GM23338 (cell line): ENCODE measurements around the gene MAST4. TPM values are rescaled to one million over a fixed set of nuclear protein-coding genes. Genes with fewer than 3 reads are reported as not detected.

ENCODE experiments used
- ATAC-seq: fragments of 200-7000 bp; cut with Tn5 transposase; 3 replicates; pipeline ENCODE4 v1.9.1; 2020
- DNase-seq: peaks from one replicate; pipeline ENCODE4 v3.0.0-alpha.2; 2015; ENCODE audit warnings: low spot score
- H2AFZ ChIP-seq: fragments of 200-600 bp; sonication (generic); 2 replicates; pipeline ENCODE4 v1.8.0; 2016; ENCODE audit warnings: antibody characterized with exemption, mild to moderate bottlenecking, moderate library complexity
- H3F3A ChIP-seq: fragments of 200-600 bp; sonication (generic); replicated peaks from 2 replicates; pipeline ENCODE4 v1.8.0; 2017; ENCODE audit warnings: antibody characterized with exemption, mixed run types, low read depth
- H3K27ac ChIP-seq: fragments of 200-600 bp; sonication (generic); 2 replicates; pipeline ENCODE4 v1.6.1; 2016; ENCODE audit warnings: low read depth
- H3K27me3 ChIP-seq: fragments of 200-600 bp; sonication (generic); 2 replicates; pipeline ENCODE4 v1.8.0; 2016; ENCODE audit warnings: mild to moderate bottlenecking, mixed run types, moderate library complexity; ENCODE audit not compliant: insufficient read depth
- H3K36me3 ChIP-seq: fragments of 200-600 bp; sonication (generic); 2 replicates; pipeline ENCODE4 v1.8.0; 2016; ENCODE audit warnings: mild to moderate bottlenecking; ENCODE audit not compliant: insufficient read depth
- H3K4me1 ChIP-seq: fragments of 200-600 bp; sonication (generic); 2 replicates; pipeline ENCODE4 v1.8.0; 2016; ENCODE audit warnings: mild to moderate bottlenecking, moderate library complexity; ENCODE audit not compliant: insufficient read depth
- H3K4me2 ChIP-seq: fragments of 200-600 bp; sonication (generic); 2 replicates; pipeline ENCODE4 v1.7.1; 2017; ENCODE audit warnings: mixed run types
- H3K4me3 ChIP-seq: fragments of 200-600 bp; sonication (generic); 2 replicates; pipeline ENCODE4 v1.6.1; 2016; ENCODE audit warnings: mixed run types
- H3K79me2 ChIP-seq: fragments of 200-600 bp; sonication (generic); replicated peaks from 2 replicates; pipeline ENCODE4 v1.8.0; 2017; ENCODE audit warnings: mild to moderate bottlenecking; ENCODE audit not compliant: insufficient read depth
- H3K9me2 ChIP-seq: fragments of 200-600 bp; sonication (generic); 2 replicates; pipeline ENCODE4 v1.8.0; 2017; ENCODE audit not compliant: insufficient read depth
- H4K20me1 ChIP-seq: fragments of 200-600 bp; sonication (generic); replicated peaks from 2 replicates; pipeline ENCODE4 v1.8.0; 2017; ENCODE audit warnings: mild to moderate bottlenecking; ENCODE audit not compliant: insufficient read depth
- H3K27ac Mint-ChIP-seq: 2 replicates; pipeline ENCODE4 v1.8.0; 2020; ENCODE audit warnings: inconsistent platforms, mild to moderate bottlenecking, moderate library complexity, mixed read lengths
- H3K27me3 Mint-ChIP-seq: 3 replicates; pipeline ENCODE4 v1.8.0; 2022; ENCODE audit warnings: low read depth, mild to moderate bottlenecking, moderate library complexity, mixed read lengths, inconsistent platforms; ENCODE audit not compliant: insufficient read depth, poor library complexity
- H3K36me3 Mint-ChIP-seq: 3 replicates; pipeline ENCODE4 v1.8.0; 2021; ENCODE audit warnings: low read depth, mild to moderate bottlenecking, inconsistent platforms, moderate library complexity, mixed read lengths
- H3K4me1 Mint-ChIP-seq: 3 replicates; pipeline ENCODE4 v1.8.0; 2020; ENCODE audit warnings: mild to moderate bottlenecking, inconsistent platforms, mixed read lengths
- H3K4me3 Mint-ChIP-seq: 3 replicates; pipeline ENCODE4 v1.8.0; 2021; ENCODE audit warnings: moderate library complexity, mild to moderate bottlenecking, inconsistent platforms, mixed read lengths
- H3K9me3 Mint-ChIP-seq: 3 replicates; pipeline ENCODE4 v1.8.0; 2020; ENCODE audit warnings: moderate library complexity, mild to moderate bottlenecking, inconsistent platforms, mixed read lengths
- CTCF ChIP-seq, 2 experiments: fragments of 200-600 bp in 1 of 2; sonication (generic) in 1 of 2; conservative IDR thresholded peaks; 2 replicates each; pipeline versions ENCODE4 v1.5.1 to v1.6.1; 2016 to 2017; ENCODE audit warnings: antibody characterized with exemption in 2 of 2, low read depth in 2 of 2, mild to moderate bottlenecking in 2 of 2, moderate library complexity in 1 of 2
- ETS1 ChIP-seq: IDR thresholded peaks from 2 replicates; pipeline ENCODE4 v1.6.1; 2016; ENCODE audit warnings: antibody characterized with exemption
- EZH2 ChIP-seq: fragments of 200-600 bp; sonication (generic); IDR thresholded peaks from one replicate; pipeline ENCODE4 v1.8.0; 2017; ENCODE audit warnings: antibody characterized with exemption, mild to moderate bottlenecking, low read depth; ENCODE audit not compliant: unreplicated experiment
- EZH2phosphoT487 ChIP-seq: fragments of 200-600 bp; sonication (generic); IDR thresholded peaks from one replicate; pipeline ENCODE4 v1.8.1; 2018; ENCODE audit warnings: antibody characterized with exemption; ENCODE audit not compliant: unreplicated experiment
- REST ChIP-seq: IDR thresholded peaks from one replicate; pipeline ENCODE4 v1.6.1; 2018; ENCODE audit warnings: antibody characterized with exemption; ENCODE audit not compliant: unreplicated experiment
- polyA plus RNA-seq: library from polyadenylated mRNA; unstranded; fragments of >200 nt; fragmentation: Nextera tagmentation; extraction: Ambion mirVana; gene quantifications from 2 replicates; pipeline ENCODE4 v1.2.1, GENCODE V29; 2016
- total RNA-seq: library from RNA; depleted of rRNA; stranded (reverse); fragments of >200 nt; shearing (Covaris generic); gene quantifications from 2 replicates; pipeline ENCODE4 v1.2.3, GENCODE V29; 2014
- TF ChIP-seq, protein P1 (sequence below): fragments of 250-450 bp; sonication (Bioruptor Pico); IDR thresholded peaks from 2 replicates; pipeline ENCODE4 v1.5.0; 2020; ENCODE audit warnings: mild to moderate bottlenecking, moderate library complexity

The MAST4 gene
- total and polyA plus RNA-seq, 2 experiments from 2014 or later, result 3.6 to 8.5 TPM

GRCh38 chr5:67196537-67197059 lies 600.4 kb downstream of the MAST4 start, which contains the start of gene CD180:
Gene CD180 (minus strand): TSS chr5:67196799. CDS start chr5:67196641, 158 bp downstream.
- no peaks in the 10 kb centered on the region for H3K4me1 Mint-ChIP-seq
- Histone ChIP-seq H2AFZ (no peak within 1 kb of the TSS), H3K79me2 (no peaks in the 10 kb centered on the region), H3K4me3 (no peak within 1 kb of the TSS), H4K20me1 (no peaks in the 10 kb centered on the region), H3F3A (no peaks in the 10 kb centered on the region), H3K36me3 (no peaks in the 10 kb centered on the region; the same call in 1 of the 2 replicates), H3K27me3 (no peaks in the 10 kb centered on the region), H3K9me2 (peaks cover 4% of the 10 kb centered on the region; the same call in 1 of the 2 replicates), H3K4me2 (no peak within 1 kb of the TSS), H3K4me1 (0 out of 2 replicates have a peak, but pooled peaks cover under 1% of the 10 kb centered on the region), H3K27ac (no peak within 1 kb of the TSS)
- H3K9me3 Mint-ChIP-seq, result peaks cover 14% of the 10 kb centered on the region
- H3K27me3 Mint-ChIP-seq, result peaks cover 5% of the 10 kb centered on the region
- peaks cover 6% of the 10 kb centered on the region; the same call in 2 of the 3 replicates for H3K36me3 Mint-ChIP-seq
- TF ChIP-seq EZH2 (no peak), REST (no peak), EZH2phosphoT487 (no peak), ETS1 (no peak)
- H3K27ac Mint-ChIP-seq, result no peak within 1 kb of the TSS
- DNase-seq (no peak), ATAC-seq (no peak)
- no peak within 1 kb of the TSS for H3K4me3 Mint-ChIP-seq

GRCh38 chr5:67197536-67197935 lies 601.3 kb downstream of the MAST4 start:
- H3K4me1 Mint-ChIP-seq, result no peaks in the 10 kb centered on the region
- ATAC-seq, result no peak
- no peak for TF ChIP-seq CTCF (conservative IDR thresholded peaks at IDR 0.05; ENCODE audit: low read depth in 2 of 2)
- TF ChIP-seq EZH2, result no peak
- TF ChIP-seq, protein P1, sequence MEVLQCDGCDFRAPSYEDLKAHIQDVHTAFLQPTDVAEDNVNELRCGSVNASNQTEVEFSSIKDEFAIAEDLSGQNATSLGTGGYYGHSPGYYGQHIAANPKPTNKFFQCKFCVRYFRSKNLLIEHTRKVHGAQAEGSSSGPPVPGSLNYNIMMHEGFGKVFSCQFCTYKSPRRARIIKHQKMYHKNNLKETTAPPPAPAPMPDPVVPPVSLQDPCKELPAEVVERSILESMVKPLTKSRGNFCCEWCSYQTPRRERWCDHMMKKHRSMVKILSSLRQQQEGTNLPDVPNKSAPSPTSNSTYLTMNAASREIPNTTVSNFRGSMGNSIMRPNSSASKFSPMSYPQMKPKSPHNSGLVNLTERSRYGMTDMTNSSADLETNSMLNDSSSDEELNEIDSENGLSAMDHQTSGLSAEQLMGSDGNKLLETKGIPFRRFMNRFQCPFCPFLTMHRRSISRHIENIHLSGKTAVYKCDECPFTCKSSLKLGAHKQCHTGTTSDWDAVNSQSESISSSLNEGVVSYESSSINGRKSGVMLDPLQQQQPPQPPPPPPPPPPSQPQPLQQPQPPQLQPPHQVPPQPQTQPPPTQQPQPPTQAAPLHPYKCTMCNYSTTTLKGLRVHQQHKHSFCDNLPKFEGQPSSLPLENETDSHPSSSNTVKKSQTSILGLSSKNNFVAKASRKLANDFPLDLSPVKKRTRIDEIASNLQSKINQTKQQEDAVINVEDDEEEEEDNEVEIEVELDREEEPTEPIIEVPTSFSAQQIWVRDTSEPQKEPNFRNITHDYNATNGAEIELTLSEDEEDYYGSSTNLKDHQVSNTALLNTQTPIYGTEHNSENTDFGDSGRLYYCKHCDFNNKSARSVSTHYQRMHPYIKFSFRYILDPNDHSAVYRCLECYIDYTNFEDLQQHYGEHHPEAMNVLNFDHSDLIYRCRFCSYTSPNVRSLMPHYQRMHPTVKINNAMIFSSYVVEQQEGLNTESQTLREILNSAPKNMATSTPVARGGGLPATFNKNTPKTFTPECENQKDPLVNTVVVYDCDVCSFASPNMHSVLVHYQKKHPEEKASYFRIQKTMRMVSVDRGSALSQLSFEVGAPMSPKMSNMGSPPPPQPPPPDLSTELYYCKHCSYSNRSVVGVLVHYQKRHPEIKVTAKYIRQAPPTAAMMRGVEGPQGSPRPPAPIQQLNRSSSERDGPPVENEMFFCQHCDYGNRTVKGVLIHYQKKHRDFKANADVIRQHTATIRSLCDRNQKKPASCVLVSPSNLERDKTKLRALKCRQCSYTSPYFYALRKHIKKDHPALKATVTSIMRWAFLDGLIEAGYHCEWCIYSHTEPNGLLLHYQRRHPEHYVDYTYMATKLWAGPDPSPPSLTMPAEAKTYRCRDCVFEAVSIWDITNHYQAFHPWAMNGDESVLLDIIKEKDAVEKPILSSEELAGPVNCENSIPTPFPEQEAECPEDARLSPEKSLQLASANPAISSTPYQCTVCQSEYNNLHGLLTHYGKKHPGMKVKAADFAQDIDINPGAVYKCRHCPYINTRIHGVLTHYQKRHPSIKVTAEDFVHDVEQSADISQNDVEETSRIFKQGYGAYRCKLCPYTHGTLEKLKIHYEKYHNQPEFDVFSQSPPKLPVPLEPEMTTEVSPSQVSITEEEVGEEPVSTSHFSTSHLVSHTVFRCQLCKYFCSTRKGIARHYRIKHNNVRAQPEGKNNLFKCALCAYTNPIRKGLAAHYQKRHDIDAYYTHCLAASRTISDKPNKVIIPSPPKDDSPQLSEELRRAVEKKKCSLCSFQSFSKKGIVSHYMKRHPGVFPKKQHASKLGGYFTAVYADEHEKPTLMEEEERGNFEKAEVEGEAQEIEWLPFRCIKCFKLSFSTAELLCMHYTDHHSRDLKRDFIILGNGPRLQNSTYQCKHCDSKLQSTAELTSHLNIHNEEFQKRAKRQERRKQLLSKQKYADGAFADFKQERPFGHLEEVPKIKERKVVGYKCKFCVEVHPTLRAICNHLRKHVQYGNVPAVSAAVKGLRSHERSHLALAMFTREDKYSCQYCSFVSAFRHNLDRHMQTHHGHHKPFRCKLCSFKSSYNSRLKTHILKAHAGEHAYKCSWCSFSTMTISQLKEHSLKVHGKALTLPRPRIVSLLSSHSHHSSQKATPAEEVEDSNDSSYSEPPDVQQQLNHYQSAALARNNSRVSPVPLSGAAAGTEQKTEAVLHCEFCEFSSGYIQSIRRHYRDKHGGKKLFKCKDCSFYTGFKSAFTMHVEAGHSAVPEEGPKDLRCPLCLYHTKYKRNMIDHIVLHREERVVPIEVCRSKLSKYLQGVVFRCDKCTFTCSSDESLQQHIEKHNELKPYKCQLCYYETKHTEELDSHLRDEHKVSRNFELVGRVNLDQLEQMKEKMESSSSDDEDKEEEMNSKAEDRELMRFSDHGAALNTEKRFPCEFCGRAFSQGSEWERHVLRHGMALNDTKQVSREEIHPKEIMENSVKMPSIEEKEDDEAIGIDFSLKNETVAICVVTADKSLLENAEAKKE (CRISPR knock-in tag), result no peak

More at GRCh38 chr5:67197536-67197935, 601.3 kb downstream of the MAST4 start:
- H3K4me3 ChIP-seq, result no peak overlapping the region
- H3K4me2 ChIP-seq, result no peak overlapping the region
- no peaks in the 10 kb centered on the region for H3K79me2 ChIP-seq
- Mint-ChIP-seq H3K9me3 (peaks cover 11% of the 10 kb centered on the region), H3K36me3 (peaks cover 3% of the 10 kb centered on the region; the same call in 2 of the 3 replicates), H3K4me3 (no peak overlapping the region), H3K27me3 (no peaks in the 10 kb centered on the region), H3K27ac (no peak overlapping the region)
- H3K27me3 ChIP-seq, result no peaks in the 10 kb centered on the region
- no peaks in the 10 kb centered on the region; the same call in 1 of the 2 replicates for H3K36me3 ChIP-seq
- H3K27ac ChIP-seq, result no peak overlapping the region
- H3K4me1 ChIP-seq, result no peaks in the 10 kb centered on the region
- DNase-seq, result no peak
- no peak overlapping the region for H2AFZ ChIP-seq
- no peaks in the 10 kb centered on the region for H3F3A ChIP-seq
- H4K20me1 ChIP-seq, result no peaks in the 10 kb centered on the region
- peaks cover 4% of the 10 kb centered on the region; the same call in 1 of the 2 replicates for H3K9me2 ChIP-seq
